Adrenal gland (tissue), 12 donors: ENCODE results near the gene GUK1. TPM values are rescaled to one million over a fixed set of nuclear protein-coding genes. Genes with fewer than 3 reads are reported as not detected.
"Not testable (repeated sequence)": the region's sequence is repeated elsewhere in the genome, so short reads cannot be mapped to it uniquely, and the experiment has no call there.

Experiments
- DNase-seq, 7 donors: peaks; one replicate each; pipeline ENCODE4 v3.0.0-alpha.2; 2019 to 2020
- H3K27ac ChIP-seq, 5 donors: fragments of 200-600 bp; sonication (generic) in 4 of 5; 1 replicate in 3 of 5; 2 replicates in 2 of 5; pipeline versions ENCODE4 v1.5.1 to v1.8.0; 2016 to 2020; ENCODE audit warnings: mild to moderate bottlenecking in 1 of 5
- H3K27me3 ChIP-seq: fragments of 200-600 bp; 2 replicates; pipeline ENCODE4 v1.8.0; 2021
- H3K36me3 ChIP-seq, 2 donors: fragments of 200-600 bp; replicated peaks in 1 of 2; 1 replicate in 1 of 2; 2 replicates in 1 of 2; pipeline versions ENCODE4 v1.5.1 to v1.8.0; 2018 to 2022
- H3K4me1 ChIP-seq, 2 donors: fragments of 200-600 bp; replicated peaks in 1 of 2; 1 replicate in 1 of 2; 2 replicates in 1 of 2; pipeline versions ENCODE4 v1.5.1 to v1.8.0; 2018 to 2021
- H3K4me3 ChIP-seq, 4 donors: fragments of 200-600 bp; sonication (generic) in 3 of 4; one replicate each; pipeline ENCODE4 v1.5.1; 2016 to 2018
- H3K9me3 ChIP-seq, 3 donors: fragments of 200-600 bp; sonication (generic) in 1 of 3; replicated peaks in 1 of 3; 1 replicate in 2 of 3; 2 replicates in 1 of 3; pipeline versions ENCODE4 v1.5.1 to v1.8.0; 2016 to 2021
- POLR2A ChIP-seq, 2 donors: fragments of 450-650 bp; IDR thresholded peaks; one replicate each; pipeline ENCODE4 v1.6.1; 2017; ENCODE audit warnings: antibody characterized with exemption in 2 of 2, mild to moderate bottlenecking in 2 of 2, moderate library complexity in 1 of 2
- WGBS, 4 donors: extraction: QIAGEN DNeasy Blood & Tissue Kit in 2 of 4; methylation state at CpG; one replicate each; pipeline versions ENCODE4 v1.1.5 to v1.1.7; 2013 to 2017; 5-methylcytosine and 5-hydroxymethylcytosine counted together
- intact Hi-C, 2 donors: fragments of 100-400 bp; cut with DNase I; formaldehyde crosslinking; loops; one replicate each; pipeline versions ENCODE4 v1.14.1 to v1.15.0; 2022 to 2023
- polyA plus RNA-seq, 3 donors: library from polyadenylated mRNA; stranded (reverse); fragments of 200-250 nt in 2 of 3; fragments of 350-450 nt in 1 of 3; fragmentation: Illumina TruSeq in 1 of 3; extraction: RNeasy Lipid Tissue Mini Kit (QIAGEN cat#74804) in 1 of 3; gene quantifications; one replicate each; pipeline ENCODE4 v1.2.3, GENCODE V29; 2013 to 2014
- total RNA-seq, 9 donors: library from RNA; depleted of rRNA in 4 of 9; stranded (reverse); fragments of >200 nt in 4 of 9; fragments of 120-200 nt in 1 of 9; fragmentation: NEBNext Ultra II Directional in 1 of 9; extraction: Animal tissue kit (Norgen Biotek cat#: 25700) in 1 of 9; gene quantifications; one replicate each; pipeline versions ENCODE4 v1.1.0 to v1.2.4, GENCODE V29; 2013 to 2023
- TF ChIP-seq, protein P1 (sequence below), 6 experiments: fragments of 450-650 bp in 4 of 6; fragments of 200-600 bp in 2 of 6; sonication (generic) in 1 of 6; IDR thresholded peaks; 1 replicate in 5 of 6; 2 replicates in 1 of 6; pipeline versions ENCODE4 v1.5.1 to v1.8.0; 2016 to 2021; ENCODE audit warnings: antibody characterized with exemption in 6 of 6, mild to moderate bottlenecking in 2 of 6, moderate library complexity in 1 of 6
- donor health status: healthy with polysubstance abuse.
- donor health status: Bipolar disorder and iron deficiency.
- donor health status: DM: yes; HTN: yes; CAD: no.
- donor health status: DM: no; HTN: no; CAD: no.
- donor health status: DM: no; HTN: no; CAD: no.
- donor health status: DM: yes; HTN: yes; CAD: no.

The GUK1 gene
- total and polyA plus RNA-seq, 12 donors, result 42.3 to 427 (median 236) TPM

DNA sequence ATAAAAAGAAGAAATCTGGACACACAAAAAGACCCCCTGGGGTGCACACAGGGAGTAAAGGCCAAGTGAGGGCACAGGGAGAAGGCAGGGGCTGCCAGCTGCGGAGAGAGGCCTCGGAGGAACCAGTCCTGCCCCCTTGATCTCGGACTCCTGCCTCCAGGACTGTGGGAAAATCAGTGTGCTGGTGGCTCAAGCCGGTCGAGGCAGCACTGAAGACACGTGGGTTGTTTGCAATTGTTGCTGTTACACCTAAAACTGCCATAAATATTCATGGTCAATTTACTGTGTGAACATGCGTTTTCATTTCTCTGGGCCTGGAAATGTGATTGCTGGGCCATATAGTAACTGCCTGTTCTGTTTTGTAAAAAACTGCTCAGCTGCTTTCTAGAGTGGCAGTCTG, 44.1 kb downstream of the GUK1 start:
- Histone ChIP-seq H3K4me1 (no peaks in the 10 kb centered on the region), H3K36me3 (no peaks in the 10 kb centered on the region), H3K27me3 (no peaks in the 10 kb centered on the region), H3K9me3 (no peaks in the 10 kb centered on the region), H3K4me3 (no peak overlapping the region), H3K27ac (no peak overlapping the region)
- TF ChIP-seq, protein P1, sequence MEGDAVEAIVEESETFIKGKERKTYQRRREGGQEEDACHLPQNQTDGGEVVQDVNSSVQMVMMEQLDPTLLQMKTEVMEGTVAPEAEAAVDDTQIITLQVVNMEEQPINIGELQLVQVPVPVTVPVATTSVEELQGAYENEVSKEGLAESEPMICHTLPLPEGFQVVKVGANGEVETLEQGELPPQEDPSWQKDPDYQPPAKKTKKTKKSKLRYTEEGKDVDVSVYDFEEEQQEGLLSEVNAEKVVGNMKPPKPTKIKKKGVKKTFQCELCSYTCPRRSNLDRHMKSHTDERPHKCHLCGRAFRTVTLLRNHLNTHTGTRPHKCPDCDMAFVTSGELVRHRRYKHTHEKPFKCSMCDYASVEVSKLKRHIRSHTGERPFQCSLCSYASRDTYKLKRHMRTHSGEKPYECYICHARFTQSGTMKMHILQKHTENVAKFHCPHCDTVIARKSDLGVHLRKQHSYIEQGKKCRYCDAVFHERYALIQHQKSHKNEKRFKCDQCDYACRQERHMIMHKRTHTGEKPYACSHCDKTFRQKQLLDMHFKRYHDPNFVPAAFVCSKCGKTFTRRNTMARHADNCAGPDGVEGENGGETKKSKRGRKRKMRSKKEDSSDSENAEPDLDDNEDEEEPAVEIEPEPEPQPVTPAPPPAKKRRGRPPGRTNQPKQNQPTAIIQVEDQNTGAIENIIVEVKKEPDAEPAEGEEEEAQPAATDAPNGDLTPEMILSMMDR (IDR thresholded peaks at IDR 0.05), result no peak
- TF ChIP-seq POLR2A (IDR thresholded peaks at IDR 0.05), result no peak
- WGBS, 4 donors, result 77 to 92% (median 86%) methylated on average over 7 of the region's 7 CpGs
- no peak for DNase-seq
- intact Hi-C loops, result no loop called here

DNA sequence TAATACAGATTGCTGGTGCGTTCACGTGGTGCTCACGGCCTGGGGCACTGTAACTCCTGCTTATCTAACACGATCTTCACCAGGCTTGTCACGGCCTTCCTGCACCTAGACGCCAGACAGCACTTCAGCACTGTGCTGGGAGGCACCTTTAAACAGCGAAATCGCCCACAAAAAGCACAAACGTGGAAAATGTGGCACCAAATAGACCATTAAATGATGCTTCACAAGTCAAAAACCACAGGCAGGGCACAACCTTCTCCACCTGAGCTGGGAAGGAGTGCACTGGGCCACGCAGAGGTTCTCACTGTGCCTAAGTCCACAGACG, 45.5 kb downstream of the GUK1 start:
- Histone ChIP-seq H3K4me3 (no peak overlapping the region), H3K4me1 (no peaks in the 10 kb centered on the region), H3K36me3 (no peaks in the 10 kb centered on the region), H3K27me3 (no peaks in the 10 kb centered on the region), H3K27ac (no peak overlapping the region), H3K9me3 (no peaks in the 10 kb centered on the region)
- TF ChIP-seq, protein P1 (IDR thresholded peaks at IDR 0.05), result no peak
- no peak for TF ChIP-seq POLR2A (IDR thresholded peaks at IDR 0.05)
- no peak for DNase-seq
- intact Hi-C loops, result no loop called here
- WGBS, 4 donors, result 71 to 87% (median 79%) methylated on average over 10 to 11 of the region's 11 CpGs

DNA sequence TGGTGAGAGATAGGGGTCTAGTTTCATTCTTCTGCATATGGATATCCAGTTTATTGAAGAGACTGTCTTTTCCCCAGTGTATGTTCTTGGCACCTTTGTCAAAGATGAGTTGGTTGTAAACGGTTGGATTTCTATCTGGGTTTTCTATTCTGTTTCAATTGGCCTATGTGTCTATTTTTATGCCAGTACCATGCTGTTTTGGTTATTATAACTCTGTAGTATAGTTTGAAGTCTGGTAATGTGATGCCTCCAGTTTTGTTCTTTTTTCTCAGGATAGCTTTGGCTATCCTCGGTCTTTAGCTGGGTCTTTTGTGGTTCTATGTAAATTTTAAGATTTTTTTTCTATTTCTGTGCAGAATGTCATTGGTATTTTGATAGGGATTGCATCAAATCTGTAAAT, 48.2 kb downstream of the GUK1 start:
- H3K27ac ChIP-seq, DNase-seq, H3K4me1 ChIP-seq, H3K9me3 ChIP-seq, H3K27me3 ChIP-seq, H3K4me3 ChIP-seq, H3K36me3 ChIP-seq, intact Hi-C loops: not testable (repeated sequence)
- WGBS, 4 donors, result 56 to 86% (median 80%) methylated on average over 2 of the region's 2 CpGs

DNA sequence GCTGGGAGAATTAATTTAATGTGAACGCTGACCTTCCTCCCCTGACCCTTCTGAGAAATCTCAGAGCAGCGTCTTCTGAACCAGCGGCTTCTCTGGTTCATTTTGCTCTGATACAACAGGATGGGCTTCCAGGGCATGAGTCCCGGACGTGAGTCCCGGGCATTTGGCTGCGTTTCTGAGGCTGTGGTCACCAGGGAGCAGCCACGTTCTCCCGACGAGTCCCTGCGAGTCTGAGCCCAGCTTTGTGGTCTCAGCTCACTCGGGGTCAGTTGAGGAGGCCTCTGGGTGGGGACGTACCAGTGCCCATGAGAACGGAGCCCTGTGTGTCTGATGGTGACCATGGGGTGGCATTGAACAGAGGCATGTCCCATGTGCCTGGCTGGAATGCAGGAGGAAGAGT, 50.1 kb downstream of the GUK1 start:
- TF ChIP-seq, protein P1 (IDR thresholded peaks at IDR 0.05), result no peak
- no peak for TF ChIP-seq POLR2A (IDR thresholded peaks at IDR 0.05)
- Histone ChIP-seq H3K9me3 (no peaks in the 10 kb centered on the region), H3K27me3 (no peaks in the 10 kb centered on the region), H3K27ac (no peak overlapping the region), H3K4me3 (no peak overlapping the region), H3K36me3 (no peaks in the 10 kb centered on the region), H3K4me1 (no peaks in the 10 kb centered on the region)
- DNase-seq, result no peak
- intact Hi-C loops, result no loop called here
- 85 to 90% (median 89%) methylated on average over 6 to 14 of the region's 14 CpGs for WGBS, 4 donors

DNA sequence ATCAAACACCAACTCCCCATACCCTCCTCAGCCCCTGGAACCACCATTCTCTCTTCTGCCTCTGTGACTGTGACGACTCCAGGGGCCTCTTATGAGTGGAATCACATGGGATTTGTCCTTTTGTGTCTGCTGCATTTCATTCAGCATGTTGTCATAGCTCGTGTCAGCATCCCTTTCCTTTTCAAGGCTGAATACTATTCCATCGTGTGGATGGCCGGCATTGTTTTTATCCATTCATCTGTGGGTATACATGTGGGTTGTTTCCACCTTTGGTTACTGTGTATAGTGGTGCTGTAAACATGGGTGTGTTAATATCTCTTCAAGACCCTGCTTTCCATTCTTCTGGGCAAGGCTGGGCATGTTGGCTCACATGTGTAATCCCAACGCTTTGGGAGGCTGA, 50.7 kb downstream of the GUK1 start:
- H3K9me3 ChIP-seq, result no peaks in the 10 kb centered on the region
- no peak overlapping the region for H3K4me3 ChIP-seq
- no peaks in the 10 kb centered on the region for H3K27me3 ChIP-seq
- DNase-seq, result no peak
- no peaks in the 10 kb centered on the region for H3K4me1 ChIP-seq
- intact Hi-C loops, result no loop called here
- H3K36me3 ChIP-seq, result no peaks in the 10 kb centered on the region
- TF ChIP-seq, protein P1 (IDR thresholded peaks at IDR 0.05), result no peak
- no peak for TF ChIP-seq POLR2A (IDR thresholded peaks at IDR 0.05)
- 81 to 93% (median 85%) methylated on average over 5 of the region's 5 CpGs for WGBS, 4 donors
- no peak overlapping the region for H3K27ac ChIP-seq
